Stomach (tissue), 9 donors: ENCODE data around the gene PAQR7. TPM values are rescaled to one million over a fixed set of nuclear protein-coding genes. Genes with fewer than 3 reads are reported as not detected.

ENCODE experiments used
- DNase-seq, 2 donors: peaks; one replicate each; pipeline versions ENCODE4 v3.0.0 to v3.0.0-alpha.2; 2013 to 2019
- H3K27ac ChIP-seq, 5 donors: fragments of 200-600 bp in 4 of 5; sonication (generic) in 4 of 5; one replicate each; pipeline ENCODE4 v1.5.1; 2013 to 2019; ENCODE audit warnings: mild to moderate bottlenecking in 1 of 5, moderate library complexity in 1 of 5
- H3K27me3 ChIP-seq, 3 donors: fragments of 200-600 bp; sonication (generic); one replicate each; pipeline ENCODE4 v1.5.1; 2017 to 2019; ENCODE audit warnings: mixed run types in 1 of 3
- H3K36me3 ChIP-seq, 4 donors: fragments of 200-600 bp; sonication (generic); 1 replicate in 3 of 4; 2 replicates in 1 of 4; pipeline ENCODE4 v1.5.1; 2016 to 2019
- H3K4me1 ChIP-seq, 4 donors: fragments of 200-600 bp; sonication (generic); one replicate each; pipeline ENCODE4 v1.5.1; 2016 to 2019
- H3K4me3 ChIP-seq, 4 donors: fragments of 200-600 bp; sonication (generic) in 3 of 4; one replicate each; pipeline ENCODE4 v1.5.1; 2016 to 2019; ENCODE audit warnings: mild to moderate bottlenecking in 1 of 4
- H3K9me3 ChIP-seq, 4 donors: fragments of 200-600 bp; sonication (generic); one replicate each; pipeline ENCODE4 v1.5.1; 2016 to 2019
- CTCF ChIP-seq, 7 experiments: fragments of 450-650 bp in 4 of 7; fragments of 200-600 bp in 3 of 7; sonication (generic) in 3 of 7; IDR thresholded peaks; one replicate each; pipeline ENCODE4 v1.5.1; 2016 to 2019; ENCODE audit warnings: antibody characterized with exemption in 7 of 7, control low read depth in 2 of 7, mild to moderate bottlenecking in 1 of 7
- EP300 ChIP-seq: sonication (generic); formaldehyde crosslinking; IDR thresholded peaks from one replicate; pipeline ENCODE4 v1.6.1; 2017; ENCODE audit warnings: antibody characterized with exemption
- POLR2A ChIP-seq, 4 donors: fragments of 450-650 bp; IDR thresholded peaks; one replicate each; pipeline ENCODE4 v1.6.1; 2016; ENCODE audit warnings: antibody characterized with exemption in 4 of 4, control low read depth in 2 of 4, mild to moderate bottlenecking in 1 of 4, moderate library complexity in 1 of 4
- POLR2AphosphoS5 ChIP-seq, 3 donors: sonication (generic); formaldehyde crosslinking; IDR thresholded peaks; one replicate each; pipeline ENCODE4 v1.6.1; 2016; ENCODE audit warnings: antibody characterized with exemption in 3 of 3
- WGBS, 5 donors: extraction: QIAGEN DNeasy Blood & Tissue Kit in 3 of 5; methylation state at CpG; one replicate each; pipeline versions ENCODE4 v1.1.5 to v1.1.7; 2013 to 2018; 5-methylcytosine and 5-hydroxymethylcytosine counted together
- intact Hi-C: fragments of 100-400 bp; cut with DNase I; formaldehyde crosslinking; loops from one replicate; pipeline ENCODE4 v1.15.1; 2023; ENCODE audit warnings: low total_unique reads
- polyA plus RNA-seq, 3 donors: library from polyadenylated mRNA; stranded (reverse); fragments of 200-250 nt; gene quantifications; one replicate each; pipeline ENCODE4 v1.2.3, GENCODE V29; 2013
- total RNA-seq, 5 donors: library from RNA; depleted of rRNA; stranded (reverse); fragments of >200 nt; gene quantifications; one replicate each; pipeline versions ENCODE4 v1.1.0 to v1.2.3, GENCODE V29; 2014 to 2016
- donor health status: healthy with polysubstance abuse.
- donor health status: Bipolar disorder and iron deficiency.
- donor health status: healthy.

PAQR7 gene
- total and polyA plus RNA-seq, 8 donors: 1.8 to 10.5 (median 5.4) TPM

GRCh38 chr1:25905680-25906643 is 30.5 kb upstream of the PAQR7 start, which contains the start of gene STMN1:
Gene STMN1, minus strand, starts transcription at chr1:25906419. Its CDS starts 1,743 bp downstream, at chr1:25904676.
- peak; percentile 91 to 99 for DNase-seq
- peaks cover 0 to 16% (median 10%) of the 10 kb centered on the region in 4 donors for H3K36me3 ChIP-seq
- 0 to 1% (median 0%) methylated on average over 21 to 102 of the region's 102 CpGs for WGBS, 5 donors
- H3K27me3 ChIP-seq: no peaks in the 10 kb centered on the region
- TF ChIP-seq POLR2AphosphoS5 (IDR thresholded peaks at IDR 0.05): peak; percentile 89 to 97 (median 97)
- TF ChIP-seq POLR2A (IDR thresholded peaks at IDR 0.05): peak in 2 of 4 donors; percentile 69 to 80
- TF ChIP-seq EP300: no peak
- peak within 1 kb of the TSS; percentile 62 to 86 (median 71) for H3K27ac ChIP-seq
- H3K4me3 ChIP-seq: peak within 1 kb of the TSS; percentile 70 to 98 (median 87)
- intact Hi-C loops: no loop called here
- peaks cover 23 to 46% (median 31%) of the 10 kb centered on the region in 4 donors for H3K4me1 ChIP-seq
- H3K9me3 ChIP-seq: no peaks in the 10 kb centered on the region

- peak; percentile 95 to 98 for DNase-seq
- 0 to 2% (median 1%) methylated on average over 20 to 34 of the region's 34 CpGs for WGBS, 5 donors
- no peaks in the 10 kb centered on the region for H3K27me3 ChIP-seq
- intact Hi-C loops: no loop called here
- peaks cover 23 to 46% (median 31%) of the 10 kb centered on the region in 4 donors for H3K4me1 ChIP-seq
- TF ChIP-seq POLR2AphosphoS5 (IDR thresholded peaks at IDR 0.05): no peak
- no peak for TF ChIP-seq EP300
- no peak for TF ChIP-seq POLR2A (IDR thresholded peaks at IDR 0.05)
- no peak for TF ChIP-seq CTCF (IDR thresholded peaks at IDR 0.05)
- H3K36me3 ChIP-seq: peaks cover 0 to 25% (median 19%) of the 10 kb centered on the region in 4 donors
- H3K27ac ChIP-seq: peak overlapping the region; percentile 62 to 86 (median 71)
- peak overlapping the region; percentile 70 to 98 (median 87) for H3K4me3 ChIP-seq
- no peaks in the 10 kb centered on the region for H3K9me3 ChIP-seq
Observed at GRCh38 chr1:25904943-25905679, 29.6 kb upstream of the PAQR7 start.

- 58 to 72% (median 66%) methylated on average over 3 of the region's 3 CpGs for WGBS, 5 donors
- Histone ChIP-seq H3K4me3 (no peak overlapping the region), H3K27ac (no peak overlapping the region), H3K9me3 (no peaks in the 10 kb centered on the region), H3K36me3 (peaks cover 0 to 36% (median 27%) of the 10 kb centered on the region in 4 donors), H3K27me3 (no peaks in the 10 kb centered on the region), H3K4me1 (peaks cover 23 to 46% (median 31%) of the 10 kb centered on the region in 4 donors)
- no peak for DNase-seq
- intact Hi-C loops: no loop called here
- TF ChIP-seq CTCF (IDR thresholded peaks at IDR 0.05) (no peak), POLR2AphosphoS5 (IDR thresholded peaks at IDR 0.05) (no peak), EP300 (no peak), POLR2A (IDR thresholded peaks at IDR 0.05) (no peak)
Observed at GRCh38 chr1:25903986-25904385, 28.5 kb upstream of the PAQR7 start.

GRCh38 chr1:25902462-25902861 is 27.0 kb upstream of the PAQR7 start:
- Histone ChIP-seq H3K9me3 (no peaks in the 10 kb centered on the region), H3K27me3 (no peaks in the 10 kb centered on the region), H3K36me3 (peaks cover 0 to 47% (median 39%) of the 10 kb centered on the region in 4 donors), H3K4me3 (no peak overlapping the region), H3K27ac (no peak overlapping the region), H3K4me1 (peaks cover 23 to 46% (median 31%) of the 10 kb centered on the region in 4 donors)
- intact Hi-C loops: no loop called here
- TF ChIP-seq POLR2AphosphoS5 (IDR thresholded peaks at IDR 0.05) (no peak), POLR2A (IDR thresholded peaks at IDR 0.05) (no peak)
- 24 to 70% (median 51%) methylated on average over 3 of the region's 3 CpGs for WGBS, 5 donors
- DNase-seq: no peak

- Histone ChIP-seq H3K27ac (no peak overlapping the region), H3K36me3 (peaks cover 0 to 48% (median 39%) of the 10 kb centered on the region in 4 donors), H3K9me3 (no peaks in the 10 kb centered on the region), H3K4me1 (peaks cover 12 to 38% (median 20%) of the 10 kb centered on the region in 4 donors), H3K4me3 (no peak overlapping the region), H3K27me3 (no peaks in the 10 kb centered on the region)
- no peak for DNase-seq
- WGBS, 5 donors: 75 to 88% (median 85%) methylated on average over 5 of the region's 5 CpGs
- intact Hi-C loops: no loop called here
- no peak for TF ChIP-seq CTCF (IDR thresholded peaks at IDR 0.05)
- no peak for TF ChIP-seq POLR2A (IDR thresholded peaks at IDR 0.05)
- no peak for TF ChIP-seq POLR2AphosphoS5 (IDR thresholded peaks at IDR 0.05)
- TF ChIP-seq EP300: no peak
Observed at GRCh38 chr1:25900219-25900618, 24.7 kb upstream of the PAQR7 start.
